ENCODE data around the gene GRID1. TPM values are rescaled to one million over a fixed set of nuclear protein-coding genes. Genes with fewer than 3 reads are reported as not detected.

Gene GRID1
- polyA plus RNA-seq, 1 of the 3 experiments (the other 2 are of a cell fraction) = 0.13 TPM

GRCh38 chr10:85650791-85651496 lies 715.7 kb downstream of the GRID1 start:
- DNase-seq = no peak
- 0% methylated on average over 1 of the region's 1 CpG for WGBS (ENCODE audit: low lambda C conversion rate)
- Histone ChIP-seq H3K79me2 (ENCODE audit: insufficient read depth) (no peaks in the 10 kb centered on the region), H4K20me1 (ENCODE audit: insufficient read depth) (no peaks in the 10 kb centered on the region), H3K9me3 (no peaks in the 10 kb centered on the region), H3K9ac (no peak overlapping the region), H2AFZ (ENCODE audit: low read depth) (no peak overlapping the region), H3K9me2 (no peaks in the 10 kb centered on the region), H3K27ac (ENCODE audit: low read depth in 2 of 2, low read length in 1 of 2) (no peak overlapping the region), H3K4me2 (no peak overlapping the region), H3F3A (replicated peaks; ENCODE audit: insufficient read depth) (no peaks in the 10 kb centered on the region), H3K27me3 (ENCODE audit: insufficient read depth) (no peaks in the 10 kb centered on the region), H3K4me3 (ENCODE audit: low read depth in 2 of 2, low read length in 1 of 2) (no peak overlapping the region), H3K36me3 (replicated peaks in 1 of 2; ENCODE audit: control insufficient read depth in 1 of 2, insufficient read depth in 2 of 2, low read length in 1 of 2) (no peaks in the 10 kb centered on the region), H3K4me1 (ENCODE audit: control insufficient read depth in 1 of 2, insufficient read depth in 2 of 2, low read depth in 1 of 2, low read length in 1 of 2) (no peaks in the 10 kb centered on the region; a peak in 1 of 4 replicates)
- CTCF ChIA-PET = no interaction called here
- POLR2A ChIA-PET = no interaction called here
- TF ChIP-seq JUND (IDR thresholded peaks at IDR 0.05) (no peak), MXI1 (IDR thresholded peaks at IDR 0.05; ENCODE audit: low read depth, low read length) (no peak), NFIC (IDR thresholded peaks at IDR 0.05; ENCODE audit: borderline replicate concordance) (no peak)

- Histone ChIP-seq H3F3A (replicated peaks; ENCODE audit: insufficient read depth) (no peaks in the 10 kb centered on the region), H3K79me2 (ENCODE audit: insufficient read depth) (no peaks in the 10 kb centered on the region), H3K4me3 (ENCODE audit: low read depth in 2 of 2, low read length in 1 of 2) (no peak overlapping the region), H3K27ac (ENCODE audit: low read depth in 2 of 2, low read length in 1 of 2) (no peak overlapping the region), H3K9ac (no peak overlapping the region), H2AFZ (ENCODE audit: low read depth) (no peak overlapping the region), H3K4me2 (no peak overlapping the region), H3K4me1 (ENCODE audit: control insufficient read depth in 1 of 2, insufficient read depth in 2 of 2, low read depth in 1 of 2, low read length in 1 of 2) (no peaks in the 10 kb centered on the region; a peak in 1 of 4 replicates), H3K9me3 (no peaks in the 10 kb centered on the region), H3K9me2 (no peaks in the 10 kb centered on the region), H3K36me3 (replicated peaks in 1 of 2; ENCODE audit: control insufficient read depth in 1 of 2, insufficient read depth in 2 of 2, low read length in 1 of 2) (no peaks in the 10 kb centered on the region), H3K27me3 (ENCODE audit: insufficient read depth) (no peaks in the 10 kb centered on the region), H4K20me1 (ENCODE audit: insufficient read depth) (no peaks in the 10 kb centered on the region)
- CTCF ChIA-PET = no interaction called here
- TF ChIP-seq RFX5 (IDR thresholded peaks at IDR 0.05; ENCODE audit: low read length) (no peak), CHD2 (IDR thresholded peaks at IDR 0.05; ENCODE audit: low read length, partially characterized antibody) (no peak), JUND (IDR thresholded peaks at IDR 0.05) (no peak), TCF12 (IDR thresholded peaks at IDR 0.05) (no peak), CTCF (IDR thresholded peaks at IDR 0.05) (no peak), YY1 (IDR thresholded peaks at IDR 0.05; ENCODE audit: low read depth) (no peak)
- no peak for DNase-seq
- POLR2A ChIA-PET = no interaction called here
- WGBS (ENCODE audit: low lambda C conversion rate) = 37% methylated on average over 4 of the region's 4 CpGs
Measured at GRCh38 chr10:85649461-85649860, 717.1 kb downstream of the GRID1 start.

GRCh38 chr10:85648279-85648754 lies 718.3 kb downstream of the GRID1 start:
- no peak for DNase-seq
- H3K27ac ChIP-seq (ENCODE audit: low read depth in 2 of 2, low read length in 1 of 2) = no peak overlapping the region
- no peaks in the 10 kb centered on the region for H3K27me3 ChIP-seq (ENCODE audit: insufficient read depth)
- H3F3A ChIP-seq (replicated peaks; ENCODE audit: insufficient read depth) = no peaks in the 10 kb centered on the region
- H2AFZ ChIP-seq (ENCODE audit: low read depth) = no peak overlapping the region
- H3K9ac ChIP-seq = no peak overlapping the region
- H3K4me1 ChIP-seq (ENCODE audit: control insufficient read depth in 1 of 2, insufficient read depth in 2 of 2, low read depth in 1 of 2, low read length in 1 of 2) = no peaks in the 10 kb centered on the region; a peak in 1 of 4 replicates
- H3K4me2 ChIP-seq = no peak overlapping the region
- no peaks in the 10 kb centered on the region for H3K36me3 ChIP-seq (replicated peaks in 1 of 2; ENCODE audit: control insufficient read depth in 1 of 2, insufficient read depth in 2 of 2, low read length in 1 of 2)
- TF ChIP-seq FOXM1 (IDR thresholded peaks at IDR 0.05; ENCODE audit: low read depth) (no peak), YY1 (IDR thresholded peaks at IDR 0.05; ENCODE audit: low read depth) (no peak), SMC3 (IDR thresholded peaks at IDR 0.05; ENCODE audit: low read depth, low read length) (no peak), ELF1 (IDR thresholded peaks at IDR 0.05) (no peak), RCOR1 (IDR thresholded peaks at IDR 0.05; ENCODE audit: low read length) (no peak), JUND (IDR thresholded peaks at IDR 0.05) (no peak), TAF1 (IDR thresholded peaks at IDR 0.05; ENCODE audit: borderline replicate concordance, low read depth, low read length) (no peak)
- POLR2A ChIA-PET = no interaction called here
- H3K79me2 ChIP-seq (ENCODE audit: insufficient read depth) = no peaks in the 10 kb centered on the region
- CTCF ChIA-PET = no interaction called here
- no peaks in the 10 kb centered on the region for H4K20me1 ChIP-seq (ENCODE audit: insufficient read depth)
- 55% methylated on average over 6 of the region's 6 CpGs for WGBS (ENCODE audit: low lambda C conversion rate)
- H3K9me3 ChIP-seq = no peaks in the 10 kb centered on the region
- no peaks in the 10 kb centered on the region for H3K9me2 ChIP-seq
- no peak overlapping the region for H3K4me3 ChIP-seq (ENCODE audit: low read depth in 2 of 2, low read length in 1 of 2)
